Measurements from ENCODE around the gene MAP7.

- TF ChIP-seq ZNF350 (CRISPR knock-in tag; IDR thresholded peaks at IDR 0.05; ENCODE audit: borderline replicate concordance, low read depth), result no peak
- TF ChIP-seq RFXAP (CRISPR knock-in tag; IDR thresholded peaks at IDR 0.05; ENCODE audit: borderline replicate concordance), result no peak
- no peak for TF ChIP-seq CHD2 (IDR thresholded peaks at IDR 0.05; ENCODE audit: low read depth, low read length)
- TF ChIP-seq ZNF777 (CRISPR knock-in tag; IDR thresholded peaks at IDR 0.05), result no peak
- TF ChIP-seq CEBPG (CRISPR knock-in tag; IDR thresholded peaks at IDR 0.05), result no peak
- TF ChIP-seq POLR2A (IDR thresholded peaks at IDR 0.05; ENCODE audit: insufficient read depth in 1 of 2, low read depth in 2 of 2, low read length in 2 of 2), result no peak
- no peak for TF ChIP-seq CTCF (CRISPR knock-in tag; IDR thresholded peaks at IDR 0.05)
- no peak for TF ChIP-seq SRSF9 (IDR thresholded peaks at IDR 0.05; ENCODE audit: borderline replicate concordance, insufficient read depth, low read depth, low read length, poor library complexity, severe bottlenecking)
- TF ChIP-seq BHLHE40 (IDR thresholded peaks at IDR 0.05; ENCODE audit: low read length), result no peak
Measured at GRCh38 chr6:136338486-136338885, 211.7 kb downstream of the MAP7 start.

Data from HepG2 (cell line).